GM18507 (cell line): ENCODE results near the gene ZNF264.
"Not testable (repeated sequence)": the region's sequence is repeated elsewhere in the genome, so short reads cannot be mapped to it uniquely, and the experiment has no call there.

Experiments
- DNase-seq: peaks from one replicate; pipeline ENCODE4 v3.0.0; 2011; ENCODE audit warnings: low read depth; ENCODE audit not compliant: insufficient read length; ENCODE audit errors: extremely low spot score
- FAIRE-seq: peaks from 2 replicates; lab custom pipeline; 2011; peaks lifted over from hg19 to GRCh38; lab: Jason Lieb, UNC

ZNF264 gene

DNA sequence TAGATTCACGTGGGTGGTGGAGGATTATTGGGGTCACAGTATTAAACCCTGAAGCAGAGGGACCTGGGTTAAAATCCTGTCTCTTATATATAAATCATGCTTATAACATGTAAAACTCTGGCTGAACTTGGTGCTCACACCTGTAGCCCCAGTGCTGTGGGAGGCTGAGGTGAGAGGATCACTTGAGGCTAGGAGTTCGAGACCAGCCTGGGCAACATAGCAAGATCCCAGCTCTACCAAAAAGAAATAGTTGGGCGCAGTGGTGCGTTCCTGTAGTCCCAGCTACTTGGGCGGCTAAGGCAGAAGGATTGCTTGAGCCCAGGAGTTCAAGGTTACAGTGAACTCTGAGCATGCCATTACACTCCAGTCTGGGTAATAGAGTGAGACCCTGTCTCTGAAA, 51.5 kb downstream of the ZNF264 start:
- no peak for FAIRE-seq
- no peak for DNase-seq

GRCh38 chr19:57244513-57244912, 53.2 kb downstream of the ZNF264 start:
- DNase-seq = no peak
- FAIRE-seq = no peak

DNA sequence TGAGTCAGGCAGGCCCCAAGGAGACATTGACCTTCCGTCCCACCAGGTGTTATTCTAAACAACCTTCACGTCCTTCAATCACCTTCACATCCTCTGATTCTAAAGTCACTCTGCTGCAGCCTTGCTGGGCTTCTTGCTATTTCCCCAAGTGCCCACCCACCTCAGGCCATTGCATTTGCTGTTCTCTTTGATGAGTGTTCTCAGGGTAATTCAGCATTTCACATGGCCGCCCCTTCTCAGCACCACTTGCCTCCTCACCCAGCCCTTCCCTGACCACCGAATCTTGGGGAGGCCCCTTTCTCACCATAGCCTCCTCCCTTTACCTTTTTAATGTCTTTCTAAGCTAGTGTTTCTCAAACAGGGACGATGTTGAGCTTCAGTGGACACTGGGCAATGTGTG, 53.8 kb downstream of the ZNF264 start:
- FAIRE-seq (no peak), DNase-seq (no peak)

DNA sequence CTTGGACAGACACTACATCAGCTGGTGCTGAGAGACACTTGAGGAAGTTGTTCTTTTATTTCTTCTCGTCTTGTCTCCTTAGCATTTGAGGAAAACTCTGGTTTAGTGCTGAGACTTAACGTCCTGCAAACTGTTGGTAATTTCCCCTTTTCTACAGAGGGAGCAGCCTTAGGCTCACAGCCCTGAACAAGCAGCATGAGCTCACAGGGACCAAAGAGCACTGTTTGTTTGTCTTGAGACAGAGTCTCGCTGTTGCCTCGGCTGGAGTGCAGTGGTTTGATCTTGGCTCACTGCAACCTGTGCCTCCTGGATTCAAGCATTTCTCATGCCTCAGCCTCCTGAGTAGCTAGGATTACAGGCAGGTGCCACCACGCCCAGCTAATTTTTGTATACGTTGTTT, 54.7 kb downstream of the ZNF264 start:
- no peak for FAIRE-seq

DNA sequence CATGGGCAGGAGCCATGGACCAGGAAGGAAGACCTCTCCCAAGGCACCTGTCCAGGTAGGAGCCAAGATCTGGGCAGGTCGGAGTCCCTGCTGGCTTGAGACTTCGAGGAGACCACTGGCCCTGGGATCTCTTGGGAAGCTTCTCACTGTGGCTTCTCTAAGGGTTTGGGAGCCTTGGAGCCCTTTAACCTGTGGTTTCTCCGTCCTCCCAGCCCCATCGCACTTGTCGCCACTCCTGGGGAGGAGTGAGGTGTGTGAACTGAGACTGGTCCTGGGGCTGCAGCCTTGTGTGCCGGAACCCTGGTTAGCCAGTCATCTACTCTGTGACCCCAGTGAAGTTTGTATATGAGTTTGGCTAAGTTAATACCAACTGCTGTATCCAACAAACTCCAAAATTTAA, 57.3 kb downstream of the ZNF264 start:
- no peak for FAIRE-seq
- no peak for DNase-seq

More for the DNA sequence above, 54.7 kb downstream of the ZNF264 start:
- no peak for DNase-seq

DNA sequence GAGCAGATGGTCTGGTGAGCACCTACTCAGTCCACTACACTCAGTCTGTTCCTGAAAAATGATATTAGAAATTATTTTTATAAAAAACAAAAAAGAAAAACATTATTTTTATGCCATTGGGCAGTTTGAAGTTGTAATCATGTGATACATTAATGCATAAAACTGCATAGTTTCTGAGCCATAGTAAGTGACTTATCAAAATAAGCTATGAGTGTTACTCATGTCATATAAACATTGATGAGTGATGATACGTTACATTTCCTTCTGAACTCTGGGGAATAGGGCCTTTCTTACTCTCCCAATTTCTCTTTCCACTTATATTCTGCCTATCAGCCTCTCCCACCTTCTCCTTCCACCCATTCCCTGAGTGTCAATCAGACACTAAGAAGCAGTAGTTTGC, 58.0 kb downstream of the ZNF264 start:
- DNase-seq = no peak
- FAIRE-seq = peak; percentile 38

DNA sequence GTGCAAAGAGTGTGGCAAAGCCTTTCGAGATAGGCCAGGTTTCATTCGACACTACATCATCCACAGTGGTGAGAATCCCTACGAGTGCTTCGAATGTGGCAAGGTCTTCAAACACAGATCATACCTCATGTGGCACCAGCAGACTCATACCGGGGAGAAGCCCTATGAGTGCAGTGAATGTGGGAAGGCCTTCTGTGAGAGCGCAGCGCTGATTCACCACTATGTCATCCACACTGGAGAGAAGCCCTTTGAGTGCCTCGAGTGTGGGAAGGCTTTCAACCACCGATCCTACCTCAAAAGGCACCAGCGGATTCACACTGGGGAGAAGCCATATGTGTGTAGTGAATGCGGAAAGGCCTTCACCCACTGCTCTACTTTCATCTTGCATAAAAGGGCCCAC, 62.5 kb downstream of the ZNF264 start:
- not testable (repeated sequence) for FAIRE-seq, DNase-seq

GRCh38 chr19:57262044-57262443, 70.7 kb downstream of the ZNF264 start:
- FAIRE-seq = no peak
- no peak for DNase-seq

- DNase-seq = no peak
- FAIRE-seq = no peak
Observed at GRCh38 chr19:57263244-57263741, 72.0 kb downstream of the ZNF264 start.

GRCh38 chr19:57267291-57267690, 76.0 kb downstream of the ZNF264 start:
- no peak for FAIRE-seq

GRCh38 chr19:57269515-57270250, 78.4 kb downstream of the ZNF264 start:
- DNase-seq (no peak), FAIRE-seq (peak; percentile 74)

More at GRCh38 chr19:57267291-57267690, 76.0 kb downstream of the ZNF264 start:
- DNase-seq = no peak

GRCh38 chr19:57271280-57271679, 80.0 kb downstream of the ZNF264 start:
- FAIRE-seq = no peak
- DNase-seq = no peak
